Stimulated activated CD4-positive, alpha-beta T cell treated with anti-CD3 and anti-CD28 coated beads, Interleukin-4, amount 100 ng/mL, for 48 hours (primary cell): ENCODE data around the gene FLT3.
"Not testable (repeated sequence)": the region's sequence is repeated elsewhere in the genome, so short reads cannot be mapped to it uniquely, and the experiment has no call there.

ENCODE experiments used
- DNase-seq, 2 donors: peaks; one replicate each; pipeline ENCODE4 v3.0.0-alpha.2; 2020; ENCODE audit warnings: low read depth in 2 of 2

Gene FLT3

GRCh38 chr13:27972478-27972820, 127.9 kb downstream of the FLT3 start:
- no peak for DNase-seq

- no peak for DNase-seq
Measured at GRCh38 chr13:27971776-27972477, 128.4 kb downstream of the FLT3 start.

DNA sequence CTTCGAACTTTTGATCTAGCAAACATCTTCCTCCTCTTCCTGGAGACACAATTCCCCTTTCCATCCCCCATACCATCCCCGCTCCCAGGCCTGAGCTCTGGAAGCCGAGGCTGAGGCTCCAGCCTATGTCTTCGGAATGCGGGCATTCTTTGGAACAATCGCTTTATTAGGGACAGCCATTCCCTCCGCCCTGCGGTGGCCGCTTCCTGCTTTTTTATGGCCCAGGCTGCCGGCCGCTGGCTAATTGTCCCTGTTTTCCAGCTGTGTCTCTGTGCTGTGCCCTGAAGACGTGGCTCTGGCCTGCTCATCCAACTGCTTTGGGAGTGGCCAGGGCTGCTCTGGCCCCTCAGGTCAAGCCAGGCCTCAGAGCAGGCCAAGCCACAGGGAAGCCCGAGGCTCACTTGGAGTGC, 129.1 kb downstream of the FLT3 start:
- DNase-seq = no peak

GRCh38 chr13:27970382-27971235, 129.8 kb downstream of the FLT3 start:
- DNase-seq = no peak

GRCh38 chr13:27969866-27970229, 130.5 kb downstream of the FLT3 start:
- DNase-seq = no peak

GRCh38 chr13:27969082-27969865, 131.1 kb downstream of the FLT3 start, which contains the start of gene CDX2:
Gene CDX2, minus strand, starts transcription at chr13:27969315. Its CDS starts 309 bp downstream, at chr13:27969006.
- DNase-seq = no peak

- DNase-seq = no peak
Measured at GRCh38 chr13:27968316-27969081, 131.9 kb downstream of the FLT3 start.

DNA sequence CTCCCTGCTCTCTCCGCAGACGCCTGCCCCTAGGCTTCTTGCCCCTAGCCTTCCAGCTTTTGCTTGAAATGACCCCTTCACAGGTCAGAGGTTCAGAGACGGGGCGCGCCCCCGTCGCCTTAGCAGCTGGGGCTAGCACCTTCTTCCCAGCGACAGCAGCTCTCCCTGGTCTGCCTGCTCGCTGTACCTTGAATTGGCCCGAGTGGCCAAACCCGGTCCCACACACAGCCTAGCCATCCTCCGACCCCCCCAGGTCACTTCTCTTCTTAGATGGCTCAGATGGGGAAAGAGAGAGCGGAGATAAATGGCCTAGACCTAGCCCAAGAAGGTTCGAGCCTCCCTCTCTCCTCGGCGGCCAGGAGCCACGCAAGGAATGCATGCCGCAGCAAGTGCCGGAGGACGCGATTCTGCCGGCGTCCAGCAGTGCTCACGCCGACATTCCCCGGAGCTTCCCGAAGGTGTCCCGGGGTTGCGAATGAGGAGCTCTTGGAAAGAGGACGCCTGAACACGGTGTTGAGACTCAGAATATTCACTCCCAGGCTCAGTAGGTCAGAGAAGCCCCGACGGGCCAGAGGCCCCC, 132.6 kb downstream of the FLT3 start:
- DNase-seq = no peak

DNA sequence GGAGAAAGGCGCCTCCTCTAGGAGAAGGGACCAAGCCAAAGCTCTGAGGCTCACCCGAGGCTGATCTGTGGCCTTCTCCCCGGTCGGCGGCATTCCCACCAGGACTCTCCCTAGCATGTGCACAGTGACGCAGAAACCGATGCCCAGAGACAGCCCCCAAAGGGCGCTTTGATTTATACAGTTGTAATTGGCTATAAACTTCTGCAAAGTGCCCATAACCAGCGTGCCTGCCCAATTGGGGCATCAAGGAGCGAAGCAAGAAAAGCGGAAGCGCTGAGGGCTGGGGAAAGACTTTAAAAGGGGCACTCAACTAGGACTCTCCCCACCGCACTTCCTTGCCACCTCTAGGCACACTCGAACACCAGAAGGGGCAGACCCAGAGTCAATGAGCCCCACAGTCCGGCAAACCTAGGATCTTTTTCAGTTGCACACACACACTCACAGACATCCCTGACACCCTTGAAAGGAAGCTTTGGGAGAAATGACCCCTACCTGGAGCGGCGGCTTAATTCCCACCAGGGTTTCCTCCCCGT, 133.1 kb downstream of the FLT3 start:
- no peak for DNase-seq

DNA sequence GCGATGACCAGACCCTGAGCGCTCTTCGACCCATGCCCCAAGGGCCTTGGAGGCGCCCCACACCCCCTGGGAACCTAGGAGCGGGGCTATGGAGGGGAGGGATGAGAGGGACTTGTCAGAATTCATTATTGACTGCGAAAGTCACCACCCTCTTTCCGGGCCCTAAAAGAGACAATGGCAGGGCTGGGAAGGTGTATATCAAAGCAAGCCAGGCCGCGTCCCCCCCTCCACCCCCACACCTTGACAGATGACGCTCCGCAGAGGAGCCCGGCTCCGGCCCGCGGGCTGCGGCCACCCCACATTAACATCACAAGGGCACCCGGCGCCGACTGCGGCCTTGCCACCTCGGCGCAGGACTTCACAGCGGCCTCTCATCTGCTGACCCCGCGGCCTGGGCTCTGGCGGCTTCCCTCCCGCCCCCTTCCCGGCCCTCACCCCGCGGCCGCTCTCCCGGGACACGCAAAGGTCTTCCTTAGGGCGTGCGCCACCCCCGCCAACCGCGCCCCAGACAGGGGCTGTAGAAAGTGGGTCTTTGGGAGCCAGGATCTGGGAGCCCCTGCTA, 133.7 kb downstream of the FLT3 start:
- no peak for DNase-seq

GRCh38 chr13:27965740-27966640, 134.4 kb downstream of the FLT3 start:
- no peak for DNase-seq

DNA sequence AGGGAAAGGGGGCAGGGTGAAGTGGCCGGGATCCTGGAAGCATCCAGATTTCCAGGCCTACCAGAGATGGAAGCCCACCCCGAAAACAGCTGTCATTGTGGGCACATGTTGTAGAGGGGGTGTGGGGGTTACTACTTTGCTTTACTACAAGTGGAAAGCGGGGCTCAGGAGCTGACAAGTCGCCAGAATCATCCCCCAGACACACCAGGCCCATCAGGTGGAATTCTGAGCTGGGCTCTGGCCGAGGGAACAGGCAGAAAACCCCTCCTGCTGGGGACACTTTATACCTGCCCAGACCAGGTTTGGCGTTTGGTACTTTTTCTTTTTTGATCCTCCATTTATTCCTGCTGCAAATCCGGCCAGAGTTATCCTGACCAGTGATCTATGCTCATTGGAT, 135.0 kb downstream of the FLT3 start:
- no peak for DNase-seq

- no peak for DNase-seq
Measured at GRCh38 chr13:27964741-27965323, 135.5 kb downstream of the FLT3 start.

- not testable (repeated sequence) for DNase-seq
Measured at GRCh38 chr13:27964206-27964605, 136.2 kb downstream of the FLT3 start.

DNA sequence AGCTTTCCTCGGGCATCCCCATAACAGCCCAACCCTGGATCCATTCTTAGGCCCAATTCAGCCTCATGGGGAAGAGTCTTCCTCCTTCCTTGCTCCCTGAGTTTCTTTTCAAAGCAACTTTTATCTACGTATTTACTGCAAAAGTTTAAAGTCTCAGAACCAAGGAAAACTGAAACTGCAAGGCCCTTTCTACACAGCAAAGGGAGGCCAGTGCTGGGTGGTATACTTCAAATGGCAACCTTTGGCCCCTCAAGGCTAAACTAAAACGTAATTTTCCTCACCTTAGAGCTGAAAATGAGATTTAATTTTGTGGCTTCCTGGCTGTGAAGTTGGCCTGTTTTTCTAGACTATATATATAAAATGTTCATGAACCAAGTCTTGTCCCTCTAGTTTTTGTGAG, 136.9 kb downstream of the FLT3 start:
- DNase-seq = no peak

DNA sequence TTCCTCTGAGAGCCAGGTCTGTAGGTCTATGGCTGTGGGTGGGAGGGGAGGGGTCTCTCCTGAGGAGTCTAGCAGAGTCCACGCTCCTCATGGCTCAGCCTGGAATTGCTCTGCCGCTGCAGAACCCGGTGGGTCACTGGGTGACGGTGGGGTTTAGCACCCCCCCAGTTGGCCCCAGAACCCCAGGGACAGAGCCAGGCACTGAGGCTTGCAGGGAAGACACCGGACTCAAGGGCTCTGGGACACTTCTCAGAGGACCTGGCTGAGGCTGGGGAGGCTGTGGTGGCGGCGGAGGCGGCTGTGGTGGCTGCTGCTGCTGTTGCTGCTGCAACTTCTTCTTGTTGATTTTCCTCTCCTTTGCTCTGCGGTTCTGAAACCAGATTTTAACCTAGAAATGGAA, 137.4 kb downstream of the FLT3 start:
- no peak for DNase-seq

GRCh38 chr13:27962128-27962841, 138.1 kb downstream of the FLT3 start:
- DNase-seq = no peak

DNA sequence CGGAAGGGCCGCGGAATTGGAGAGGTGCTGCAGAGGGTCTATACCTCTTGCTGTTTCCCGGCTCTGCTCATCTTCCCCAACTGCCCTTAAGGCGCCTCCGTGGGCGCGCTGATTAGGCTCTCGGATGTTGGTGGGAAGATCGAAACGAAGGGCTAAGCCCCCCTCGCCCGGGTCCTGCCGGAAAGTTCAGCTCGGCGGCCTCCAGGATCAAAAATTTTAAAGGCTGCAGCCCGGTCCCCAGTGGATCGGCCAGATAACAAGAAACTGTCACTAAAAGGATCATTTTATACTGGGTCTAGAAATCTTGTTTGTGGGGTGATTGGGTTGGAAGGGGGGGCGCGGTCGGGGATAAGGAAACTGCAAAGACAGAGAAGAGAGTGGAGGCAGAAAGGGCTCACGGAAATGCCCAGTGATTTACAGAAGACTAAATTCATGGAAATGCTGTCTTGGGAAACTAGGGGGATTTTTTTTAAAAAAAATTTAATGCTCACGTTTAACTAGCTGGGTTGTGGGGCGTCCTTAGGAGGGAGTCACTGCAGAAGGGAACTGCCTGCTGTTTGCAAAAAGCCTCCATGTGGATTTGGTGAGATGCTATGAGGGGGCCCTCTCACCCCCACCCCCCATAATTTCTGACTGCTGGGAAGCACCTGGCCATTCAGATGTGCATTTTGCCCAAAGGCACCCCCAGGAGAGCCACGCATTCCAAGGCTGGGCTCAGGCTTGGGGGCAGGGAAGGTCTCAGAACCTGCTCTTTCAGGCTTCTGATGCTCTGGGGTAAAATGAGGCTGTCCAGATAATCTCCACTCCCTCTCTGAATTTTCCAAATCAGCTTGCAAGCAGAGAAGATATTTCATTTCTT, 138.9 kb downstream of the FLT3 start:
- DNase-seq = no peak
